HepG2 (cell line): ENCODE measurements around the gene CHP1. TPM values are rescaled to one million over a fixed set of nuclear protein-coding genes. Genes with fewer than 3 reads are reported as not detected.

ENCODE experiments used
- ATAC-seq: fragments of 200-7000 bp; cut with Tn5 transposase; 3 replicates; pipeline ENCODE4 v1.9.1; 2020; ENCODE audit warnings: mild to moderate bottlenecking, moderate library complexity
- BruUV-seq: library from RNA; stranded (reverse); fragments of 400-500 nt; replicated peaks from 2 replicates; lab custom pipeline; 2021; lab: Mats Ljungman, UMichigan
- CTCF ChIA-PET: fragments of 300-600 bp; formaldehyde crosslinking; extraction: SDS; loops from one replicate; lab custom pipeline; 2021; ENCODE audit warnings: low total read pairs, inconsistent platforms, low intra/inter-chr PET ratio; lab: Yijun Ruan, JAX
- POLR2A ChIA-PET: fragments of 350-600 bp; sonication (Branson Sonifier 250); formaldehyde crosslinking; loops from one replicate; lab custom pipeline; 2020; ENCODE audit warnings: antibody characterized with exemption, inconsistent platforms; lab: Yijun Ruan, JAX
- DNase-seq: peaks from one replicate; pipeline ENCODE4 v3.0.0-alpha.2; 2015; ENCODE audit warnings: low spot score
- FAIRE-seq: peaks from 3 replicates; lab custom pipeline; 2011; peaks lifted over from hg19 to GRCh38; lab: Jason Lieb, UNC
- H2AFZ ChIP-seq: one replicate; pipeline ENCODE4 v1.6.1; 2011; ENCODE audit warnings: low read length, inconsistent platforms
- H3K27ac ChIP-seq: fragments of 300-600 bp; 3 replicates; pipeline ENCODE4 v1.8.0; 2011; ENCODE audit warnings: mixed run types, mild to moderate bottlenecking, mixed read lengths, low read length, inconsistent platforms; ENCODE audit not compliant: insufficient read depth; ENCODE audit errors: extremely low read length
- H3K27me3 ChIP-seq, 2 experiments: fragments of 200-600 bp in 1 of 2; 2 replicates in 1 of 2; 3 replicates in 1 of 2; pipeline versions ENCODE4 v1.6.0 to v1.8.0; 2011; ENCODE audit warnings: low read length in 2 of 2, mild to moderate bottlenecking in 2 of 2, moderate library complexity in 2 of 2, inconsistent platforms in 1 of 2; ENCODE audit not compliant: insufficient read depth in 2 of 2, control insufficient read depth in 1 of 2
- H3K36me3 ChIP-seq, 2 experiments: fragments of 200-600 bp in 1 of 2; replicated peaks in 1 of 2; 2 replicates in 1 of 2; 3 replicates in 1 of 2; pipeline versions ENCODE4 v1.5.1 to v1.8.0; 2011; ENCODE audit warnings: low read length in 2 of 2, inconsistent platforms in 1 of 2; ENCODE audit not compliant: insufficient read depth in 2 of 2, control insufficient read depth in 1 of 2
- H3K4me1 ChIP-seq: 2 replicates; pipeline ENCODE4 v1.5.1; 2012; ENCODE audit warnings: low read length, inconsistent platforms; ENCODE audit not compliant: insufficient read depth
- H3K4me2 ChIP-seq: 2 replicates; pipeline ENCODE4 v1.6.0; 2011; ENCODE audit warnings: low read depth, low read length, inconsistent platforms
- H3K4me3 ChIP-seq, 3 experiments: fragments of 200-600 bp in 1 of 3; sonication (generic), shearing (Covaris generic) in 1 of 3; replicated peaks in 1 of 3; 2 replicates each; pipeline ENCODE4 v1.5.1; 2011 to 2016; ENCODE audit warnings: low read length in 3 of 3, inconsistent platforms in 2 of 3, low read depth in 2 of 3, mild to moderate bottlenecking in 2 of 3, control low read depth in 1 of 3, mixed read lengths in 1 of 3; ENCODE audit not compliant: insufficient read depth in 1 of 3
- H3K79me2 ChIP-seq: one replicate; pipeline ENCODE4 v1.6.1; 2011; ENCODE audit warnings: low read length, inconsistent platforms; ENCODE audit not compliant: insufficient read depth
- H3K9ac ChIP-seq: 2 replicates; pipeline ENCODE4 v1.6.0; 2011; ENCODE audit warnings: mild to moderate bottlenecking, low read depth, low read length, inconsistent platforms; ENCODE audit not compliant: insufficient read depth
- H3K9me3 ChIP-seq: 2 replicates; pipeline ENCODE4 v1.5.1; 2012; ENCODE audit warnings: mild to moderate bottlenecking, low read length
- H4K20me1 ChIP-seq: 2 replicates; pipeline ENCODE4 v1.6.0; 2011; ENCODE audit warnings: inconsistent platforms, mild to moderate bottlenecking, low read length, moderate library complexity; ENCODE audit not compliant: insufficient read depth
- HNF4A ChIP-seq: sonication (generic); formaldehyde crosslinking; IDR thresholded peaks from 2 replicates; pipeline ENCODE4 v1.4.0; 2020; ENCODE audit warnings: missing genetic modification reagents
- MAFF ChIP-seq: IDR thresholded peaks from 2 replicates; pipeline ENCODE4 v1.6.1; 2011; ENCODE audit warnings: low read depth, low read length, improper control_type of control experiment
- MAFK ChIP-seq, 2 experiments: IDR thresholded peaks in 1 of 2; conservative IDR thresholded peaks in 1 of 2; 2 replicates each; pipeline ENCODE4 v1.6.1; 2011; ENCODE audit warnings: improper control_type of control experiment in 2 of 2, low read length in 2 of 2
- PAXIP1 ChIP-seq: sonication (generic); formaldehyde crosslinking; conservative IDR thresholded peaks from 2 replicates; pipeline ENCODE4 v1.4.0; 2020; ENCODE audit warnings: mild to moderate bottlenecking, missing genetic modification reagents, moderate library complexity
- SMC3 ChIP-seq: IDR thresholded peaks from 2 replicates; pipeline ENCODE4 v1.6.1; 2011; ENCODE audit warnings: low read length, improper control_type of control experiment
- ZNF530 ChIP-seq: sonication (generic); formaldehyde crosslinking; IDR thresholded peaks from 2 replicates; pipeline ENCODE4 v1.5.0; 2020; ENCODE audit warnings: low read depth, mild to moderate bottlenecking, missing genetic modification reagents
- ZNF570 ChIP-seq: sonication (generic); formaldehyde crosslinking; IDR thresholded peaks from 2 replicates; pipeline ENCODE4 v1.4.0; 2020; ENCODE audit warnings: mild to moderate bottlenecking, missing genetic modification reagents, borderline replicate concordance
- WGBS: methylation state at CpG from one replicate; pipeline ENCODE4 v1.1.6; 2017; ENCODE audit warnings: low lambda C conversion rate; 5-methylcytosine and 5-hydroxymethylcytosine counted together
- in situ Hi-C: cut with HindIII; loops from 2 replicates; pipeline ENCODE4 v1.10.0; 2017; ENCODE audit warnings: low pct_unique_long_range_greater_than_20kb; ENCODE audit not compliant: extremely low pct_ligation_motif_present
- intact Hi-C: fragments of 100-400 bp; cut with micrococcal nuclease; formaldehyde crosslinking; loops from one replicate; pipeline ENCODE4 v1.10.0; 2022; ENCODE audit not compliant: unreplicated experiment
- polyA plus RNA-seq, 8 experiments: library from polyadenylated mRNA; depleted of rRNA in 3 of 8; stranded (reverse) in 7 of 8; unstranded in 1 of 8; fragments of >200 nt; fragmentation: Illumina TruSeq in 4 of 8; extraction: Trizol in 4 of 8; gene quantifications; 2 replicates each; pipeline versions ENCODE4 v1.2.1 to v1.2.3, GENCODE V29; 2011 to 2016; ENCODE audit warnings: low read depth in 4 of 8, missing spikeins in 1 of 8, mixed read lengths in 1 of 8; ENCODE audit not compliant: insufficient read depth in 1 of 8
- total RNA-seq, 5 experiments: library from RNA; depleted of rRNA; stranded (reverse); fragments of >200 nt; fragmentation: Illumina TruSeq; extraction: Trizol; gene quantifications; 2 replicates each; pipeline ENCODE4 v1.2.3, GENCODE V29; 2016; ENCODE audit warnings: low read depth in 1 of 5

CHP1 gene
- total and polyA plus RNA-seq, 2 of the 13 experiments (the other 11 are each of a cell fraction or from before 2014, with no cell fraction given) = 49.6 to 76.4 TPM

- peak; percentile 50; the same call in 1 of the 2 replicates for TF ChIP-seq PAXIP1 (CRISPR knock-in tag)
- TF ChIP-seq HNF4A (CRISPR knock-in tag) = peak; percentile 48
These were observed 31.5 kb downstream of the CHP1 start (continued) for GRCh38 chr15:41262571-41262970.

- peak; percentile 33; the same call in 1 of the 2 replicates for TF ChIP-seq MAFF
- peak in 1 of 2 experiments; percentile 46; a peak in 1 of 4 replicates for TF ChIP-seq MAFK (conservative IDR thresholded peaks at IDR 0.05 in 1 of 2, IDR thresholded peaks at IDR 0.05 in 1 of 2; ENCODE audit: low read length in 2 of 2)
- TF ChIP-seq ZNF570 (CRISPR knock-in tag) = no peak
- TF ChIP-seq SMC3 = no peak
- TF ChIP-seq ZNF530 (CRISPR knock-in tag) = no peak
- no peak for FAIRE-seq
- CTCF ChIA-PET = no interaction called here
- DNase-seq = no peak
- H4K20me1 ChIP-seq = no peaks in the 10 kb centered on the region
- POLR2A ChIA-PET = no interaction called here
- H3K4me1 ChIP-seq = peaks cover 46% of the 10 kb centered on the region
- no peak overlapping the region for H2AFZ ChIP-seq
- in situ Hi-C loops = no loop called here
- peaks cover 7 to 17% of the 10 kb centered on the region in 2 experiments; a peak in 4 of 5 replicates for H3K36me3 ChIP-seq
- intact Hi-C loops = no loop called here
- H3K9me3 ChIP-seq = no peaks in the 10 kb centered on the region
- no peak overlapping the region for H3K4me3 ChIP-seq
- no peak overlapping the region for H3K9ac ChIP-seq
- no TSS peak for BruUV-seq
- H3K79me2 ChIP-seq = no peaks in the 10 kb centered on the region
- ATAC-seq = no peak
- 93% methylated on average over 6 of the region's 6 CpGs for WGBS
- no peaks in the 10 kb centered on the region for H3K27me3 ChIP-seq
- H3K27ac ChIP-seq = no peak overlapping the region
- H3K4me2 ChIP-seq = no peak overlapping the region
These were observed 32.9 kb downstream of the CHP1 start for GRCh38 chr15:41263891-41264351.
